Stomach smooth muscle (tissue), 2 donors: ENCODE data around the gene AGPAT4.
"Not testable (repeated sequence)": the region's sequence is repeated elsewhere in the genome, so short reads cannot be mapped to it uniquely, and the experiment has no call there.

Experiments used
- H3K27ac ChIP-seq: one replicate; pipeline ENCODE4 v1.7.0; 2013; ENCODE audit warnings: mild to moderate bottlenecking, low read length, inconsistent platforms
- H3K27me3 ChIP-seq, 2 donors: one replicate each; pipeline ENCODE4 v1.7.0; 2013; ENCODE audit warnings: low read length in 2 of 2; ENCODE audit not compliant: insufficient read depth in 2 of 2, control insufficient read depth in 1 of 2
- H3K36me3 ChIP-seq, 2 donors: one replicate each; pipeline ENCODE4 v1.7.0; 2013; ENCODE audit warnings: low read length in 2 of 2; ENCODE audit not compliant: control insufficient read depth in 2 of 2, insufficient read depth in 2 of 2
- H3K4me1 ChIP-seq: one replicate; pipeline ENCODE4 v1.7.0; 2013; ENCODE audit warnings: low read length; ENCODE audit not compliant: control insufficient read depth, insufficient read depth
- H3K4me3 ChIP-seq, 2 donors: one replicate each; pipeline ENCODE4 v1.7.0; 2013; ENCODE audit warnings: low read length in 2 of 2
- H3K9ac ChIP-seq, 2 donors: one replicate each; pipeline ENCODE4 v1.7.0; 2013; ENCODE audit warnings: low read length in 2 of 2, mild to moderate bottlenecking in 1 of 2
- H3K9me3 ChIP-seq, 2 donors: one replicate each; pipeline ENCODE4 v1.7.0; 2013; ENCODE audit warnings: low read length in 2 of 2; ENCODE audit not compliant: control insufficient read depth in 2 of 2
- donor health status: healthy.
- donor health status: Pancreatic carcinoma.

Gene AGPAT4

GRCh38 chr6:161228096-161228495 is 45.8 kb downstream of the AGPAT4 start:
- H3K27ac ChIP-seq = peak overlapping the region; percentile 75
- H3K4me1 ChIP-seq = peaks cover 40% of the 10 kb centered on the region
- no peaks in the 10 kb centered on the region for H3K27me3 ChIP-seq
- peak overlapping the region in 1 of 2 donors; percentile 29 for H3K9ac ChIP-seq
- peaks cover 2 to 3% of the 10 kb centered on the region in 2 donors for H3K36me3 ChIP-seq
- H3K4me3 ChIP-seq = peak overlapping the region in 1 of 2 donors; percentile 40
- H3K9me3 ChIP-seq = no peaks in the 10 kb centered on the region

- Histone ChIP-seq H3K27ac (peak overlapping the region; percentile 75), H3K9me3 (no peaks in the 10 kb centered on the region), H3K4me1 (peaks cover 40% of the 10 kb centered on the region), H3K36me3 (peaks cover 2 to 3% of the 10 kb centered on the region in 2 donors), H3K27me3 (no peaks in the 10 kb centered on the region), H3K4me3 (no peak overlapping the region), H3K9ac (no peak overlapping the region)
Measured at GRCh38 chr6:161227004-161227960, 46.6 kb downstream of the AGPAT4 start.

- Histone ChIP-seq H3K4me1 (peaks cover 40% of the 10 kb centered on the region), H3K9me3 (no peaks in the 10 kb centered on the region), H3K27me3 (no peaks in the 10 kb centered on the region), H3K9ac (no peak overlapping the region), H3K36me3 (no peaks in the 10 kb centered on the region), H3K4me3 (peak overlapping the region in 1 of 2 donors; percentile 49), H3K27ac (peak overlapping the region; percentile 41)
Measured at GRCh38 chr6:161226009-161226964, 47.6 kb downstream of the AGPAT4 start.

- Histone ChIP-seq H3K9me3 (no peaks in the 10 kb centered on the region), H3K4me3 (no peak overlapping the region), H3K4me1 (peaks cover 40% of the 10 kb centered on the region), H3K36me3 (no peaks in the 10 kb centered on the region), H3K27me3 (no peaks in the 10 kb centered on the region), H3K27ac (peak overlapping the region; percentile 41), H3K9ac (no peak overlapping the region)
Measured at GRCh38 chr6:161225681-161226008, 48.2 kb downstream of the AGPAT4 start.

GRCh38 chr6:161224951-161225680 is 48.7 kb downstream of the AGPAT4 start:
- H3K9me3 ChIP-seq, H3K27me3 ChIP-seq, H3K9ac ChIP-seq, H3K4me3 ChIP-seq, H3K27ac ChIP-seq, H3K36me3 ChIP-seq: not testable (repeated sequence)
- peaks cover 40% of the 10 kb centered on the region for H3K4me1 ChIP-seq

GRCh38 chr6:161223646-161224045 is 50.2 kb downstream of the AGPAT4 start:
- H3K9me3 ChIP-seq = no peaks in the 10 kb centered on the region
- no peaks in the 10 kb centered on the region for H3K36me3 ChIP-seq
- H3K27ac ChIP-seq = no peak overlapping the region
- H3K4me3 ChIP-seq = no peak overlapping the region
- H3K9ac ChIP-seq = no peak overlapping the region
- no peaks in the 10 kb centered on the region for H3K27me3 ChIP-seq
- peaks cover 30% of the 10 kb centered on the region for H3K4me1 ChIP-seq

GRCh38 chr6:161222706-161223234 is 51.1 kb downstream of the AGPAT4 start:
- Histone ChIP-seq H3K27ac (no peak overlapping the region), H3K9me3 (no peaks in the 10 kb centered on the region), H3K9ac (no peak overlapping the region), H3K36me3 (no peaks in the 10 kb centered on the region), H3K4me1 (peaks cover 21% of the 10 kb centered on the region), H3K27me3 (no peaks in the 10 kb centered on the region), H3K4me3 (no peak overlapping the region)

GRCh38 chr6:161220346-161220745 is 53.5 kb downstream of the AGPAT4 start:
- Histone ChIP-seq H3K27ac (no peak overlapping the region), H3K36me3 (peaks cover 0 to 7% of the 10 kb centered on the region in 2 donors), H3K4me3 (no peak overlapping the region), H3K27me3 (no peaks in the 10 kb centered on the region), H3K4me1 (no peaks in the 10 kb centered on the region), H3K9me3 (no peaks in the 10 kb centered on the region), H3K9ac (no peak overlapping the region)

- Histone ChIP-seq H3K9ac (no peak overlapping the region), H3K27me3 (no peaks in the 10 kb centered on the region), H3K4me1 (no peaks in the 10 kb centered on the region), H3K36me3 (peaks cover 0 to 7% of the 10 kb centered on the region in 2 donors), H3K4me3 (no peak overlapping the region), H3K27ac (no peak overlapping the region), H3K9me3 (no peaks in the 10 kb centered on the region)
Measured at GRCh38 chr6:161219680-161220079, 54.2 kb downstream of the AGPAT4 start.

- peaks cover 0 to 7% of the 10 kb centered on the region in 2 donors for H3K36me3 ChIP-seq
- no peaks in the 10 kb centered on the region for H3K9me3 ChIP-seq
- no peaks in the 10 kb centered on the region for H3K4me1 ChIP-seq
- H3K27me3 ChIP-seq = no peaks in the 10 kb centered on the region
- H3K9ac ChIP-seq = no peak overlapping the region
- no peak overlapping the region for H3K4me3 ChIP-seq
- H3K27ac ChIP-seq = no peak overlapping the region
Measured at GRCh38 chr6:161218222-161218621, 55.6 kb downstream of the AGPAT4 start.
